WERI-Rb-1 (cell line): ENCODE measurements around the gene CYP4B1.

ENCODE experiments used
- DNase-seq: peaks from one replicate; pipeline ENCODE4 v3.0.0-alpha.2; 2020
- H3K27ac ChIP-seq: fragments of 250-450 bp; sonication (Bioruptor Pico); 2 replicates; pipeline ENCODE4 v1.5.1; 2020; ENCODE audit warnings: mild to moderate bottlenecking, moderate library complexity
- H3K27me3 ChIP-seq: fragments of 250-450 bp; sonication (Bioruptor Pico); 2 replicates; pipeline ENCODE4 v1.5.1; 2021; ENCODE audit warnings: mild to moderate bottlenecking, low read depth, moderate library complexity; ENCODE audit not compliant: insufficient read depth, severe bottlenecking
- H3K36me3 ChIP-seq: fragments of 250-450 bp; sonication (Bioruptor Pico); 2 replicates; pipeline ENCODE4 v1.5.1; 2020; ENCODE audit warnings: mild to moderate bottlenecking, moderate library complexity
- H3K4me3 ChIP-seq: 2 replicates; pipeline ENCODE4 v1.5.1; 2011; ENCODE audit warnings: low read depth, mild to moderate bottlenecking, control low read depth, low read length
- H3K9me3 ChIP-seq: fragments of 250-450 bp; sonication (Bioruptor Pico); 2 replicates; pipeline ENCODE4 v1.5.1; 2021; ENCODE audit warnings: mild to moderate bottlenecking, moderate library complexity; ENCODE audit not compliant: severe bottlenecking
- CTCF ChIP-seq: IDR thresholded peaks from 2 replicates; pipeline ENCODE4 v1.5.1; 2011; ENCODE audit warnings: low read depth, mild to moderate bottlenecking, control low read depth, inconsistent platforms, low read length

CYP4B1 gene

DNA sequence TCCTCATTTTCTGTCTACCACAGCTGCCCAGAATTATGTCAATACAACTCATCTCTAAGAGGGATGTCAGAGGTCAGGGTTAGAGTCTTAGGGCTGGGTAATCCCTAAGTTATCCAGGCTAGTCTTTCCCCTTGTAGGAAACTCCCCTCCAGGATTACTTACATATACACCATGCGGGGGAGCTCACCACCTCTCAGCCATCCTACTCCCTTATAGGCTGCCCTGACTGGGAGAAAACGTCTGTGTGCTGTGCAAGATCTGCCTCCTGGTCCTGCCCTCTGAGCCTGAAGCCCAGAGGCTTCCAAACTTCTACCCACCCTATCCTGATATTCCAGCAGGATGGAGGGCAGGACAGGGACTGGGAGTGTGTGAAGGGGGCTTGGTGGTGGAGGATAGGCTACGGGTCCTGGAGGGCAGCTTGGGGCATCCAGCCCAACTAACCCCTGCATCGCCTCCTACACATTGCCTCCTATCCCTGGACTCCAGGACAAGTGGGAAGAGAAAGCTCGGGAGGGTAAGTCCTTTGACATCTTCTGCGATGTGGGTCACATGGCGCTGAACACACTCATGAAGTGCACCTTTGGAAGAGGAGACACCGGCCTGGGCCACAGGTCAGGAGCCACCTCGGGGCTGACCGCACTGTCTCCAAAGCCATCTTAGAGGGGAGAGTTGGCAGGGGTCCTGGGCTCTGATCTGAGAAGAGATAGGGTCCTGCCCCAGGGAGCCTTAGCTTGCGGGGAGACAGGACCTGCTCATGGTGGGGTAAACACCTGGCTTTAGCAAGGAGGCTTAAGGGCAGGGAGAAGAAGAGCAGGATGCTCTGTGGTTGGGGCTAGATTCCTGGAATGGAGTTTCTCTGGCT is 14.4 kb downstream of the CYP4B1 start:
- no peaks in the 10 kb centered on the region for H3K9me3 ChIP-seq
- H3K4me3 ChIP-seq = no peak overlapping the region
- H3K27me3 ChIP-seq = no peaks in the 10 kb centered on the region
- no peak for DNase-seq
- no peak overlapping the region for H3K27ac ChIP-seq
- no peaks in the 10 kb centered on the region for H3K36me3 ChIP-seq
- TF ChIP-seq CTCF = no peak

GRCh38 chr1:46813858-46814396 is 15.1 kb downstream of the CYP4B1 start:
- Histone ChIP-seq H3K27ac (no peak overlapping the region), H3K9me3 (no peaks in the 10 kb centered on the region), H3K4me3 (no peak overlapping the region), H3K36me3 (no peaks in the 10 kb centered on the region), H3K27me3 (no peaks in the 10 kb centered on the region)
- no peak for TF ChIP-seq CTCF
- DNase-seq = no peak

DNA sequence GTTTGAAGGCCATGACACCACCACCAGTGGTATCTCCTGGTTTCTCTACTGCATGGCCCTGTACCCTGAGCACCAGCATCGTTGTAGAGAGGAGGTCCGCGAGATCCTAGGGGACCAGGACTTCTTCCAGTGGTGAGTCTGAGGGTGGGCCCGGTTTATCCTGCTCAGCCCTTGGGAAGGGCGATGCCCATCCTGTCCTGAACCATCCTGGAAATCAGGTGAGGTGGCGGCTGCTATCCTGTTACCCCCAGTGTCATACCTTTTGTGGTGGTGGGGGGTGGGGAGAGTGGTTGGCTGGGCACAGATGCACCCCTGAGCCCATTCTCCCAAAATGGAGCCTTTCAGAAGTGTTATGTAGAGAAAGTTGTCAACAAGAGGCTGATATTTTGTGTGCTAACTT is 16.3 kb downstream of the CYP4B1 start:
- Histone ChIP-seq H3K36me3 (no peaks in the 10 kb centered on the region), H3K27me3 (no peaks in the 10 kb centered on the region), H3K4me3 (no peak overlapping the region), H3K27ac (no peak overlapping the region), H3K9me3 (no peaks in the 10 kb centered on the region)
- TF ChIP-seq CTCF = no peak
- no peak for DNase-seq

DNA sequence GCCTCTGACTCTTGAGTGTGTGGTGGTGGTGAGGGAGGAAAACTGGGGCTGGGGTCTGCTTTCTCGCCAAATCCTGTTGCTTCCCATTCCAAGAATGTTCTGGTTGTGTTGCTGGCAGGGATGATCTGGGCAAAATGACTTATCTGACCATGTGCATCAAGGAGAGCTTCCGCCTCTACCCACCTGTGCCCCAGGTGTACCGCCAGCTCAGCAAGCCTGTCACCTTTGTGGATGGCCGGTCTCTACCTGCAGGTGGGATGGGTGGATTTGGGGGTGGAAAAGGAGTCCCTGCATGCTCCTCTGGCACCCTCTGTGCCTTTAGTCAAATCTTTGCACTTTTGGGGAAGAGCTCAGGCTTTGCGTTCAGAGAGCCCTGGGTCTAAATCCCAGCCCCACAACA is 18.1 kb downstream of the CYP4B1 start:
- H3K9me3 ChIP-seq = no peaks in the 10 kb centered on the region

GRCh38 chr1:46817814-46818213 is 19.0 kb downstream of the CYP4B1 start:
- no peak for TF ChIP-seq CTCF
- no peak overlapping the region for H3K27ac ChIP-seq
- H3K27me3 ChIP-seq = no peaks in the 10 kb centered on the region
- DNase-seq = no peak
- no peaks in the 10 kb centered on the region for H3K36me3 ChIP-seq
- H3K9me3 ChIP-seq = no peaks in the 10 kb centered on the region
- no peak overlapping the region for H3K4me3 ChIP-seq

More for the DNA sequence above, 18.1 kb downstream of the CYP4B1 start:
- no peaks in the 10 kb centered on the region for H3K27me3 ChIP-seq
- no peak overlapping the region for H3K27ac ChIP-seq
- no peak overlapping the region for H3K4me3 ChIP-seq
- H3K36me3 ChIP-seq = no peaks in the 10 kb centered on the region
- no peak for TF ChIP-seq CTCF
- no peak for DNase-seq
